ENCODE results near the gene DPP7. TPM values are rescaled to one million over a fixed set of nuclear protein-coding genes. Genes with fewer than 3 reads are reported as not detected.
A peak's percentile ranks its signal among the peaks of the same experiment; 100 is the strongest.

The DPP7 gene
- total and polyA plus RNA-seq, 9 of the 15 experiments (the other 6 are each of a cell fraction or from before 2014, with no cell fraction given), result 0.99 to 365 (median 132) TPM

DNA sequence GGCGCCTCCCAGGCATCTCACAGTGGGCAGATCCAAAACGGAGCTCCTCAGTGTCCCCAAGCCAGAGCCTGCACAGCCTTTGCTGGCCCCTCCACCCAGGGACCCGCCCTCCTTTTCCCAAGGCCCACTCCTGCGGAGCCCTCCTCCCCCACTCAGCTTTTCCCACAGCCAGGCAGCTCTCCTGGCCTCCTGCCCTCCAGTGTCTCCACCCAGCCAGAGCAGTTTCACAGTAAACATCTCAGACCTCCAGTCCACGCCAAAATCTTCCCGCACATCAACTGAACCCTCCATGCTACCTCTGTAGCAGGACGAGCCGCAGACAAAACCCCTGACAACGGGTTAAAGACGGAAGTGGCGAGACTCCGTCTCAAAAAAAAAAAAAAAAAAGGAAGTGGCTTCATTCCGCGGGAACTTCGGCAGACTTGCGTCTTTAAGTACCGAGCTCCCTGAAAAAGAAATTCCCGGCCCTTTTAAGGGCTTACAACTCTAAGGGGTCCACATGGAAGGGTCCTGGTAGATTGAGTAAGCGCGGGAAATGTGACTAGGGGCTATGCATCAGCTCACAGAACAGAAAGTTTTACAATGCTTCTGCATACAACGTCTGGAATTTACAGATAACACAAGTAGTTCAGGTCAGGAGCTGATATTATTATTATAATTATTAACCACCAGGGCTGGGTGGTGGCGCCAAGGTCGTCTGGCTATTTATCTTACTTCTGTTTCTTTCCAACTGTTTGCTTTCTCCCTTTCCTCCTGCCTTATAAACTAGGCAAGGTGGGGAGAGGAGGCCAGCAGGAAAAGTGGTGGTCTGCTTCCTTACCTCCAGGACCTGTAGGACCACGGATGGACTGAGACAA lies 13.0 kb upstream of the DPP7 start (continued):
- no peak for TF ChIP-seq CBX8 (IDR thresholded peaks at IDR 0.05; ENCODE audit: borderline replicate concordance, extremely low read depth, low read depth, low read length, poor library complexity, severe bottlenecking)
- TF ChIP-seq, protein P1, sequence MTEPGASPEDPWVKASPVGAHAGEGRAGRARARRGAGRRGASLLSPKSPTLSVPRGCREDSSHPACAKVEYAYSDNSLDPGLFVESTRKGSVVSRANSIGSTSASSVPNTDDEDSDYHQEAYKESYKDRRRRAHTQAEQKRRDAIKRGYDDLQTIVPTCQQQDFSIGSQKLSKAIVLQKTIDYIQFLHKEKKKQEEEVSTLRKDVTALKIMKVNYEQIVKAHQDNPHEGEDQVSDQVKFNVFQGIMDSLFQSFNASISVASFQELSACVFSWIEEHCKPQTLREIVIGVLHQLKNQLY (CRISPR knock-in tag; conservative IDR thresholded peaks at IDR 0.05), result no peak
- TF ChIP-seq POLR2A (conservative IDR thresholded peaks at IDR 0.05), result peak; percentile 45
- TF ChIP-seq TAL1 (IDR thresholded peaks at IDR 0.05), result peak; percentile 48
- TF ChIP-seq ZBTB7A (IDR thresholded peaks at IDR 0.05; ENCODE audit: borderline replicate concordance, control insufficient read depth, low read depth, low read length), result no peak
- TF ChIP-seq SRF (CRISPR knock-in tag; IDR thresholded peaks at IDR 0.05), result peak in 1 of 2 experiments; percentile 53; a peak in 1 of 4 replicates
- no peak for TF ChIP-seq ERF (CRISPR knock-in tag; IDR thresholded peaks at IDR 0.05)
- peak; percentile 55 for TF ChIP-seq SMARCA4 (IDR thresholded peaks at IDR 0.05)
- TF ChIP-seq, protein P2, sequence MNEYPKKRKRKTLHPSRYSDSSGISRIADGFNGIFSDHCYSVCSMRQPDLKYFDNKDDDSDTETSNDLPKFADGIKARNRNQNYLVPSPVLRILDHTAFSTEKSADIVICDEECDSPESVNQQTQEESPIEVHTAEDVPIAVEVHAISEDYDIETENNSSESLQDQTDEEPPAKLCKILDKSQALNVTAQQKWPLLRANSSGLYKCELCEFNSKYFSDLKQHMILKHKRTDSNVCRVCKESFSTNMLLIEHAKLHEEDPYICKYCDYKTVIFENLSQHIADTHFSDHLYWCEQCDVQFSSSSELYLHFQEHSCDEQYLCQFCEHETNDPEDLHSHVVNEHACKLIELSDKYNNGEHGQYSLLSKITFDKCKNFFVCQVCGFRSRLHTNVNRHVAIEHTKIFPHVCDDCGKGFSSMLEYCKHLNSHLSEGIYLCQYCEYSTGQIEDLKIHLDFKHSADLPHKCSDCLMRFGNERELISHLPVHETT (CRISPR knock-in tag; conservative IDR thresholded peaks at IDR 0.05 in 1 of 2, IDR thresholded peaks at IDR 0.05 in 1 of 2), result peak in 1 of 2 experiments; percentile 39; a peak in 1 of 4 replicates
- peak; percentile 23 to 63; a peak in 2 of 4 replicates for TF ChIP-seq SIN3A (IDR thresholded peaks at IDR 0.05; ENCODE audit: borderline replicate concordance in 2 of 2, control insufficient read depth in 1 of 2, low read depth in 2 of 2, low read length in 2 of 2)
- peak; percentile 33; the same call in 1 of the 2 replicates for TF ChIP-seq POLR2AphosphoS5 (IDR thresholded peaks at IDR 0.05; ENCODE audit: control insufficient read depth, insufficient read depth, low read depth, low read length)
- TF ChIP-seq, protein P3, sequence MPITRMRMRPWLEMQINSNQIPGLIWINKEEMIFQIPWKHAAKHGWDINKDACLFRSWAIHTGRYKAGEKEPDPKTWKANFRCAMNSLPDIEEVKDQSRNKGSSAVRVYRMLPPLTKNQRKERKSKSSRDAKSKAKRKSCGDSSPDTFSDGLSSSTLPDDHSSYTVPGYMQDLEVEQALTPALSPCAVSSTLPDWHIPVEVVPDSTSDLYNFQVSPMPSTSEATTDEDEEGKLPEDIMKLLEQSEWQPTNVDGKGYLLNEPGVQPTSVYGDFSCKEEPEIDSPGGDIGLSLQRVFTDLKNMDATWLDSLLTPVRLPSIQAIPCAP (CRISPR knock-in tag; IDR thresholded peaks at IDR 0.05; ENCODE audit: borderline replicate concordance), result no peak
- TF ChIP-seq CBFB (CRISPR knock-in tag; IDR thresholded peaks at IDR 0.05), result 0 out of 2 replicates have a peak, but pooled peaks have one; percentile 34
- TF ChIP-seq, protein P4, sequence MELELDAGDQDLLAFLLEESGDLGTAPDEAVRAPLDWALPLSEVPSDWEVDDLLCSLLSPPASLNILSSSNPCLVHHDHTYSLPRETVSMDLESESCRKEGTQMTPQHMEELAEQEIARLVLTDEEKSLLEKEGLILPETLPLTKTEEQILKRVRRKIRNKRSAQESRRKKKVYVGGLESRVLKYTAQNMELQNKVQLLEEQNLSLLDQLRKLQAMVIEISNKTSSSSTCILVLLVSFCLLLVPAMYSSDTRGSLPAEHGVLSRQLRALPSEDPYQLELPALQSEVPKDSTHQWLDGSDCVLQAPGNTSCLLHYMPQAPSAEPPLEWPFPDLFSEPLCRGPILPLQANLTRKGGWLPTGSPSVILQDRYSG (tag; conservative IDR thresholded peaks at IDR 0.05; ENCODE audit: low read depth), result no peak
- TF ChIP-seq CBX3 (IDR thresholded peaks at IDR 0.05; ENCODE audit: borderline replicate concordance in 1 of 2, low read length in 2 of 2), result peak in 1 of 2 experiments; percentile 11; a peak in 1 of 3 replicates
- no peak for TF ChIP-seq STAG1 (CRISPR knock-in tag; IDR thresholded peaks at IDR 0.05; ENCODE audit: borderline replicate concordance)
- 0 out of 2 replicates have a peak, but pooled peaks have one; percentile 56 for TF ChIP-seq SMARCE1 (IDR thresholded peaks at IDR 0.05)
- TF ChIP-seq POLR3A (IDR thresholded peaks at IDR 0.05; ENCODE audit: borderline replicate concordance, extremely low read depth, insufficient read depth, insufficient read length), result no peak
- TF ChIP-seq TEAD2 (tag; IDR thresholded peaks at IDR 0.05), result no peak

Measured in K562 (cell line).